ENCODE data around the gene COX7A2L.
"Not testable (repeated sequence)": the region's sequence is repeated elsewhere in the genome, so short reads cannot be mapped to it uniquely, and the experiment has no call there.

COX7A2L gene

DNA sequence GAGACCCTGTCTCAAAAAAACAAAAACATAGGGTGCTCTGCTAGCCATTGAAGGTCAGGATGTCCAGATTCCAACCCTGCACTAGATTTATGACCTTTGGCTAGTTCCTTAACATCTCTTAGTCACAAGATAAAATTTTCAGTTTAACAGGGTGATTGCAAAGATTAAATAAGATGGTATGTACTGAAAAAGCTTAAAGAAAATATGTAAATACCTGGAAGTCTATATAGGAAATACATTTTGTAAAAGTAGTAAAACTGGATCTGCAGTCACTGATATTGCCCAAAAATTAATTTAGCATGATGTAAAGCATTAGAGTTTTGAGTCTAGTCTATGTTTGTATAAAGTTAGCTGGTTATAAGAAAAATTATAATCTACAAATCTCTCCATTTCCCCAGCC lies 5.4 kb upstream of the COX7A2L start:
- no peak for DNase-seq

DNA sequence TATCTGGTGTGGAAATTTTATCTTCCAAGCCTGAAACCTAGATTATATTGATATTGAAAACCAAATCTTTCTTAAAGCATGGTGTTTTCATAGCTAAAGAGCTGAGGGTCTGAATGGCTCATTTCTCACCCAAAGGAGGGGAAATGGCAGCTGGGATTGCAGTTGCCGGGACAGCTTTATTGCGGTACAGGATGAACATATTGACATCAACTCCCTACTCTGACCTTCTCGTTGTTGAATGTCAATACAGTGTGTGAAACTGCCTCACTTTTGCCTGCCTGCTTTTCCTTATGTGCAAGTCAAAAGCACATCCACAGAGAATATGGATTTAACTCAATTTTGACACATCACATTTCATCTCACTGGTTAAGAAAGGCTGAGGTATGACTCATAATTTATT lies 3.6 kb upstream of the COX7A2L start:
- DNase-seq = no peak

DNA sequence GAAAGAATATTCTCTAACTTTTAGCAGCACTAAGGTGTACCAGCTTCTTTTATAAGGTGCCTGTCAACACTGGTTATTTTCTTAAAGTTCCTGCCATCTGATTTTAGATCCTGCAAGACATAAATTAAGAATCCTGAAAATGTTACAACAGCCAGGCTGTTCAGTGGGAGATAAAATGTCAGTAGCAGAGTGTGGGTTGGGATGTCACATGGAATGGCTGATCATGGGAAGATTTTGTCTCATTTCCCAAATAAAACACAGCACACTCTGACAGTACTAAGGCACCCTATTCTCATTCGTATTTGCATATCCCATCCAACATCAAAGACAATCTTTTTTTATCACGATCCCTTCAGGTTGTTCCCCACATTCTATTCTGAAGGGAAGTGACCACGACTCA lies 2.4 kb upstream of the COX7A2L start:
- no peak for DNase-seq

DNA sequence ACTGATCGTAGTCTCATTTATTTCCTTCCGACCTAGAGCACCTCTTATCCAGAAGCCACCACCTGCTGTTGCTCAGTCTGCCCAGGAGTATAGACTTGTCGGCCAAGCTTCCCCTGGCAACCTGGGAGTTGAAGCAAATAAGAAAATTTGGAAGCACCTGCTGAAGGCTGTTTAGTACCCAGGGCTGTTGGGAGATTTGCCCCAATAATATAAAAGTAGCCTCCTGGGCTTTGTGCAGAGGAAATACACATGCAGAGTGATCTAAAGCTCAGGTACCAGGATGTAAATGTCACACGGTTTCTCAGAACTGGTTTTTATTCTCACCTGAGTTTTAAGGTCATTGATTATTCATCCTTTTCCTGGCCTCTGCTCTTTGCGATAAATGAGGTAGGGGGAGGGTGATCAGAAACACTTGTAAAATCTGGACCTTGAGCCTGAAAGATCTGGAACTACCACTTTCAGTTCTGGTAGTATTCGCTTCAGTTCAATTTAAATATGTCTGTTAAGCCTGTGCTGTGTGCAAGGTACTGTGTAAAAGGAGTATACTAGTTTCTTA lies 789 bp upstream of the COX7A2L start:
- DNase-seq = no peak

DNA sequence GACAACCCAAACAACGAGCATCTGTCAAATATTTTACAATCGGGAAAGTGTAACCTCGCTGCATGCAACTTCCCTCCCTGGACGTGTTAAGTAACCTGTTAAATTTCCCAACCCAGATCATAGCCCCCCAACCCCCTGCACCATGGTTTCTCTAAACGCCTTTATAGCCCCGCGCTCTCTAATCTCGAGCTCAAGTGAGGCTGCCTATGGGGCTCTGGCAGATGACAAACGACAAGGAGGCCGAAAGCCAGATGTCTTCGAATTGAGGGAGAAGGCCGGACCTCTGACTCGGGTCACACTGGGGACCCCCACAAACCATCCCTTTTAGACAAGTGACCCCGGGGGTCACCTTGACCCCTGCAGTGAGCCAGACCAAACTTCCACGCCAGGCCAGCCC lies 526 bp downstream of the COX7A2L start:
- no peak for DNase-seq

DNA sequence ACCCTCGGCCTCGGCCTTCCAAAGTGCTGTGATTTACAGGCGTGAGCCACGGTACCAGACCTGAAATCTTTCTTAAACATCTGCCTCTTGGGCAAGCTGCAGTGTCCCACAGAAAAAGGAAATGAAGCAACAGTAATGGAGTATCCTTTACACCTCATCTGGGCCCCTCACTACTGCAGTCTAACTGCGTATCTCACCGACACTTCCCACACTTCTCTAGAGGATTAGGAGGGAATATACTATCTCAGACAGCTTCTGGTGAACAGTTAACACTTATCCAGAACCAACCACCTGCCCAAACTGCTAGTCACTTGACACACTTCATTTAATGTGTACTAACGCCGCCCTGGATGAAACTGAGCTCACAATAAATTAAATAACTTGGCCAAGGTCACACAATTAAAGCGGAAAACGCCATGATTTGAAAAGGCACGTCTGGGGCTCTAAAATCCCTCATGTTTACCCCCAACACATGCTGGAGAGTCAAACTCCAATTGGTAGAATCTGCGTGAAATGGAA lies 993 bp downstream of the COX7A2L start:
- no peak for DNase-seq

DNA sequence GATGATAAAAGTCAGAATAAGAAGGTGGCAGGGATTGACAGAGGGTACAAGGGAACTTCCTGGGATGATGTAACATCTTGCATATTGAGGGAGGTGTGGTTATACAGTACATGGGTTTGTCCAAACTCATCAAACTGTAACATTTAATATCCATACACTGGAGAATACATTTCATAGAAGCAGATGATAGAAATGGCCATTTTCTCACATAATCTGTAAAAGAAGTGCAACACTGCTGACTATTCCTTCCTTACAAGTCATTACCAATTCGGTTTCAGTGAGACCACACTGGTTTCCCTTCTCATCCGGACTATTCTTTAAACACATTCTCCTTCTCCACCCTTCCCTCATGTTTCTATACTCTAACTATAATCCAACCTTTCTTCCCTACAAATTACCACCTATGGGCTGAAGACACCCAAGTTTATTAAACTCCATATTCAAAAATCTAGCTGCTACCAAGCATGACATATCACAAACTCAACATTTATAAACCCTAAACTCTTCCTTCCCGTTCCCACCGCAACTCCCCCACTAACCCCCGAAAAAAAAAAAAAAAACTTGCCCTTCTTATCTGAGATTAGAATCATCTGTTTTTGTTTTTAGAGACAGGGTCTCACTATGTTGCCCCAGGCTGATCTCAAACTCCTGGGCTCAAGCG lies 1.6 kb downstream of the COX7A2L start:
- no peak for DNase-seq

DNA sequence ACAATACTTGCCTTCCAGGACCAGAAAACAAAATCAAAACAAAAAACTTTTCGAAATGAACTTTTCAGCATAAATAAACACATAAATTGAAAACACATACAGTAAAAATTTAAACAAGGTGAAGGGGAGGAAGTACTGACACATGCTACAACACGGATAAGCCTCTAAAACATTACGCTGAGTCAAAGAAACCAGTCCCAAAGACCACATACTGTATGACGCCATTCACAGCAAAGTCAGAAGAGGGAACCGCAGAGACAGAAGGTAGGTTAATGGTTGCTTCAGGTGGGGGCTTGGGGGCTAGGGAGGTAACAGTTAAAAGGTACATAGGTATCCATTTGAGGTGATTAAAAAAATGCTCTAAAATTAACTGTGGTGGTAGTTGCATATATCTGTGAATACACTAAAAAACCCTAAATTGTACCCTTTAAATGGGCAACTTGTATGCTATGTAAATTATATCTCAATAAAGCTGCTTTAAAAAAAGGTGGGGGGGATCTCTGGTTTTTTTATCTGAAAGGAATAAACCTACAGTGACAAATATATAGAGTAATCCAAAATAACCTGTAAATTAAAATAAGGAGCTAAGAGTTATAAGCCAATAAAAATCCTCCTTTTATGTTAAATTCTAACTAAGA lies 7.1 kb downstream of the COX7A2L start:
- DNase-seq = no peak

DNA sequence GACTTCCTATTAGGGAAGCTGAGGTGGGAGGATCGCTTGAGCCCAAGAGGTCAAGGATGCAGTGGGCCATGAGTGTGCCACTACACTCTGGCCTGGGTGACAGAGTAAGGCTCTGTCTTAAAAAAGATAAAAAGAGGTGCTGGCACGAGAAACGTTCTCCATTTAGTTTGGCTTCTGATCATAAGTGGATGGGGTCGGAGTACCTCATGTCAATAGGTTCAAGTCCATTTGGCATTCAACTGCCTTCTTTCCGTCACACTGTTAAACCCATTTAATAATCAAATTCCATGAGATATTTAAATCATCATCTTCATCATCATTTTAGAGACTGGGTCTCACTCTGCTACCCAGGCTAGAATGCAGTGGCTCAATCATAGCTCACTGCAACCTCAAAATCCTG lies 9.2 kb downstream of the COX7A2L start:
- DNase-seq = no peak

DNA sequence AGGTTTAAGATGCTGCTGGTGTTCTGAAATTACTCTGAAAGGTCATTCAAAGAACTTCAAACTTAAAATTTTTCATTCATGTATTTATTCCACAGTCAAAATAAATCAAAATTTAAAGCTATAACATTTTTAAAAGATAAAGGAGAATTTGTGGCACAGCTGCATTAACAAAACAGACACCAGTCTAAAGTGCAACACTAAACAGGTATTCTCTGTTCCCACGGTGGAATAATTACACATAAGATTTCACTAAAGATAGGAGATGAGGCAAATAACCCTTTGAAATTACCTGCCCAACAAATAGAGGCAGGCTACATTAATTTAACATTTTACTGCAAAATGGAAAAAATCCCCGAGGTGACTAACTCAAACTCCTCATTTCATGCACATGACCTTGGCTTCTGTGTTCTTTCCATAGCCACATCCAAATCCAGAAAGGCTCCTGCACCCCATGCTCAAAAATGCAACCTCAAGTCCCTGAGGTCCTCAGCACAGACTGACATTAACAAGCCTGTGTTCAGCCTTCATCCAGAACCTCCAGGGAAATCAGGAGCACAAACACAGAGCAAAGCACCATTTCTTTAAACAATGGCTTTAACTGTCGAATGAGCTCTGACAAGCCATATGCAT lies 10.5 kb downstream of the COX7A2L start:
- no peak for DNase-seq

DNA sequence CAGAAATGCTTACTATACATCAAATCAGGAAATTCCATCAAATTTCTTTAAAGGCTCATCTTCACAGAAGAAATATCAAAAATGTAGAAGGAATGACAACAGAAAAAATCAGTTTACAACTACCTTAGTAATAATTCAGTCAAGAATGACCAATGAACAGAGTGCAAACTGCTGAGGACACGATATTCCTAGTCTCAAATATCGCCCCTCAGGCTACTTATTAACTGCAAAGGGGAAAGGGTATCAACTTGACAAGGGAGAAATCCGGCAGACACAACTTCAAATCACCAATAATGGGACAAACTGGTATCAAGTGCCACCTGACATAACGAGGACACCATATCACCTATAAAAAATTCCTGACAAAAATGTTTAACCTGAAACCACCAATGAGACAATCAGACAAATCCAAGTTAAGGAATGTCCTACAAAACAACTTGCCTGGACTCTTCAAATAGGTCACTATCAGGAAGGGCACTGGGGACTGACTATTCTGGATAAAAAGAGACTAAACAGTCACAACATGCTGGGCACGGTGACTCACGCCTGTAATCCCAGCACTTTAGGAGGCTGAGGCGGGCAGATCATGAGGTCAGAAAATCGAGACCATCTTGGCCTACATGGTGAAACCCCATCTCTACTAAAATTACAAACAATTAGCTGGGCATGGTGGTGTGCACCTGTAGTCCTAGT lies 12.8 kb downstream of the COX7A2L start:
- no peak for DNase-seq

DNA sequence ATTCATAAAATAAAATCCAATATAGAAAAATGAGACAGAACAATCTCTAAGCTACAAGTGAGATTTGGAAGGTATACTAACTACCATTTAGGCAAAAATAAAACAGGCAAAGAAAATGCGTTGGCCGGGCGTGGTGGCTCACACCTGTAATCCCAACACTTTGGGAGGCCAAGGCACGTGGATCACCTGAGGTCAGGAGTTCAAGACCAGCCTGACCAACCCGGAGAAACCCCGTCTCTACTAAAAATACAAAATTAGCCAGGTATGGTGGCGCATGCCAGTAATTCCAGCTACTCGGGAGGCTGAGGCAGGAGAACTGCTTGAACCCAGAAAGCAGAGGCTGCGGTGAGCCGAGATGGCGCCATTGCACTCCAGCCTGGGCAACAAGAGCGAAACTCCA lies 13.5 kb downstream of the COX7A2L start:
- DNase-seq = not testable (repeated sequence)

DNA sequence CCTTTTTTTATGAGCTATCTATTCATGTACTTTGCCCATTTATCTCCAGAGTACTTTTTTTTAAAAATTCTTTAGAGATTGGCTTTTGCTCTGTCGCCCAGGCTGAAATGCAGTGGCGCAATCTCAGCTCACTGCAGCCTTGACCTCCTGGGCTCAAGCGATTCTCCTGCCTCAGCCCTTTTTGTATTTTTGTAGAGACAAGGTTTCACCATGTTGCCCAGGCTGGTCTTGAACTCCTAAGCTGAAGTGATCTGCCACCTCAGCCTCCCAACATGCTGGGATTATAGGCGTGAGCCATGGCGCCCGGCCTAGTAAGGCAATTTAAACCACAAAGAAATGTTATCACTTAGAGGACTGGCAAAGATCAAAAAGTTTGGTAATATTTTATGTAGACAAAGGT lies 14.2 kb downstream of the COX7A2L start:
- not testable (repeated sequence) for DNase-seq

DNA sequence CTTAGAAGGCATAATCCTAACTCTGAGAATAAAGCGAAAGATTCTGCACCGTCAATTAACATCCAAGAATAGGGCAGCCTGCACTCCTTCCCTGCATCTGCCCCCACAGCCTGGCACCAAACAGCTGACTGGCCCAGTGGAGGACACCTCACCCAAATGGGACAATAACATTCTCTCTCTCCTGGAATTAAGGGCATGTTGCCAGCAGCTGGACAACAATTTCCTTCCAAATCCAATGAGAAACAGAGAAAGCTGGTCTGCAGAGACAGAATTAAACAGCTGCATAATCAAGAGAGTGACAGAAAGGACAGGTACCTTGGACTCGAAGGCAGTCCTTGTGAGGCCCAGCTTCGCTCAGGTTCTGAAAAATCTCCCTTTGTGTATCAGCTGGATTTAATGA lies 15.0 kb downstream of the COX7A2L start:
- DNase-seq = no peak

DNA sequence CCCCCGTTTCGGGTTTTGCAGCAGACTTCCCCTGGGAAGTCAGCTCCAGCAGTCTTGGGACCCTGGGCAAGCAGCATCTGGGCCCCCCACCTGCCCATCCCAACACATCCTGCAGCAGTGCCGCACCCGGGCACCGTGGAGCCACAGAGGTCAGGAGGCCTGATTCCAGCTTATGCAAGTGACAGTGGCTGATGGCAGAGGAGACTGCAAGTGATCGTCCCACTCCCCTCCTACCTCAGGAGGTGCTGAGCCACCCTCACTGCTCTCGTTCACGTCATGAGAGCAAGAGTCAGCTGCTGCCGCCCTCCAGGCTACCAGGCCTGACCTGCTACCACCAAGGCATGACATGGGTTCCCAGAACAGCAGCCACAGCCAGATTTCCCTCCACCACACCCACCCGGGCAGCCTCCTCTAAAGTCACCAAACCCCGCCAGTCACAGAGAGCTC lies 18.2 kb downstream of the COX7A2L start:
- DNase-seq = no peak

DNA sequence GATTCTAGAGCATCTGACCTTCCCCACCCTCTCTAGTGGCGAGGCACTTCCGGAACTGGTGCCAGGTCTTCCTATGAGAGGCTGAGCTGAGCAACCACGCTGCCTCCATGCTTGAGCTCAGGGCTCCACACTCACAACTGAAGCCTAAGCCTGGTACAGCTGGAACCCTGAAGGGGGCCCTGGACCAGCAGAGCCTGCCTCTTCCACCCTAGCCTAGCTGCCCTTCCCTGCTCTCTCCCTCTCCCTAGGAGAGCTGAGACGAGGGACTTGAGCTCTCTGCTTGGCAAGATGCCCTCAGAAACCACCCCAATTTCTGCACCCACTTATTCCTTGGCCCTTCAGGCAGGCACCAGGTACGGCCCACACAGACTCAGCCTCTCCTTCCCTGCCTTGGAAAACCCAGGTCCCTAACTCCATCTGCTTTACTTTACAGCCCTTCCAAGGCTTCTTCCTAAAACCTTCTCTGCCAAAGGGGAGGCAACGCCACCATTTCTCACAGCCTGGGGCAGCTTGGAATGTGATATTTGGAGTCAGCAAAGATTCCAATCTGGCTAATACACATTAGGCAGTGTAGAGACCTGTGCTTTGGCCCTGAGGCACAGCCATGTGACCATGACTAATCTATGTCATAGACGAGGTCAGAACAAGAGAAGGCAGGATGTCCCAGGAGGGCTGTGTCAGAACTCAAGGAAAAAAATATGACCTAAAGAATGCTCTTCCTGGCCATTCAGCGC lies 18.8 kb downstream of the COX7A2L start:
- no peak for DNase-seq

DNA sequence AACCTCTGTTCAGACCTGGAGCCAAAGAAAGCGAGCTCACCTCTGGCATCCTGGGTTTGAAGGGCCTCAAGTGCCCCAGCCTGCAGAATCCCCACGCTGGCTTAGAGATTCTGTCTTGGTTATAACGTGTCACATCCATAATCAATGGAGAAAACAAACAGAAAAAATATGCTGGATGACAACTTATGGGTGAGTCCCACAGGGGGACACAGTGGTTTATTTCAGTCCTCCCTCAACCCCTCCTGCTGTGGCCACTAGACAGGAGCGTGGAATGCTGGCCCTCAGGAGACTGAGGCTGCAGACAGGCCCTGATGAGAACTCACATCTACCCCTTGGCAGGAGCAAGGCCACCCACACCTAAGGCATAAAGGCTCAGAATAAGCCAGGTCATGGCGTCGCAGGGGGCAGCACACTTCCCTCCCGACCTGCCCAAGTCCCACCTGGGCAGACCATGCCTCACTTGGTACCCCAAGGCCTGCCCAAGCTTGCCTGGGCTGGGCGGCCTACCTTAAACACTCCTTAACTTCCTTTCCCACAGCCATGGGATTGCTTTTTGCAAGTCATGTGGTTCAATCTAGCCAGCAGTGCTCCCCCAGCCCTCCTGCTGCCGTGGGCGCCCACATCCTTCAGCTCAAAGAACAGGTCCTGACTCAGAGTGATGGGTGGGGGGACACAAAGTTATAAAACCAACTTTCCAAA lies 19.9 kb downstream of the COX7A2L start:
- DNase-seq = no peak

DNA sequence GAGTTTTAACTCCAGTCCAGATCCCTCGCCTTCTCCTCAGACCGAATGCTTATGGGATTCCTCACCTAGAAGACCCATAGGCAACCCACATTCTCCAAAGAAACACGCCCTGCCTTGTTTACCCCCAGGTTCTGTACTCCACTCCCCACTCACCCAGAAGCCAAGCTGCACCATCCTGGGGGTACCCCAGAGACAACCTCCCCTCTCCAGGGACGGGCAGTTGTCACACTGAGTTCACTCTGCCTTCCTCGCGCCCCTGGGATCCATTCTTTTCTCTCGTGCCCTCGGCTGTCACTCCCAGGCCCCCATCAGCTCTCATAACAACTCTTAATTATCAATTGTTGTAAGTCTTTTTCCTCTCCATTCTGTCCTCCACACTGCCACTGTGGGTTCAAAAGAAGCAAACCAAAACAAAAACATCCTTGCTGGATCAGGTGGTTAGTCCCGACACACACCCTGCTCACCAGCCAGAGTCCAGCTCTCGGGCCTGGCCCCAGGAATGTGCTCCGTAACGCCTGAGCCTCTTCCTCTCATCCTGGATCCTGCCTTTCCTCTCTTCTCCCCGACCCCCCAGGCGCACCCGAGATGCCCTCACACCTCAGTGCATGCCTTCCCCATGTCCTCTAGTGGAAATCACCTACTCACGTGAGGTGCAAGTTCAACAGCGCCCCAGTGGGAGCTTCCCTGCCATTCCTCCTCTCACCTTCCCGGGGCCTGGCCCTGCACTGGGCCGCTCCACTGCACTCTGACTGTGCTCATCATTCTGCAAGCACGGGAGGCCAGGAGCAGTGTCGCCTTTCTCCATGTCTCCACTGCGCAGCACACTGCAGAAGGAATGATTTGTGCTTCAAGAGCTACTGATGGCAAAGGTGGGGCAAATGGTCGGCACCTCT lies 20.7 kb downstream of the COX7A2L start:
- no peak for DNase-seq

DNA sequence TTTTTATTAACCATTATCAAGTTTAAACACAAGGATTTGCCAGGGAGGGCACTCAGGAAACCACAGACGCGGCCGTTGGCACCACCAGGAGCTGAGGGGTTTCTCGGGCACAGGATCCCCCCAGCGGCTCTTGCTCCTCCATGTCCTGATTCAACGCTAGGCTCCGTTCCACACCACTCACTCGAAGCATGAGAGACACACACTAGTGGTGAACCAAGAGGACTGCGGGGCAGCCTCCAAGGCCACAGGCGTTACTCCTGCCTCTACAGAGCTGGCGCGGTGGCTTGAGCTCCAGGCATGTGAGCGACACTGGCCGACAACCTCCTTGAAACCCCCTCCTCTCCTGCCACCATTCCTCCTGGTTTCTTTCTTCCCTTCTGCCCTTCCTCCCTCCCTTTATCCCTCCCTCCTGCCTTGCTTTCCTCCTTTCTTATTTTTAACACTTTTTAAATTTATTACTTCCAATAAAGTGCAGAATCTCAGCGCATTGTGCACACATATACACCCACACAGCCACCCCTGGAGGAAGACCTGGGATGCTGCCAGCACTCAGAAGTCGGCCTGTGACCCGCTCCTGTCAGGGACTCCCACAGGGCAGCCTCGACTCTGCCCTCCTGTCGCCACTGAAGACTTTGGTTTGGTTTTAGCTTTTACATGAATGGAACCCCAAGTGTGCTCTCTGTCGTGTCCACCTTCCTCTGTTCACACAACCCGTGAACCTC lies 21.7 kb downstream of the COX7A2L start:
- no peak for DNase-seq

DNA sequence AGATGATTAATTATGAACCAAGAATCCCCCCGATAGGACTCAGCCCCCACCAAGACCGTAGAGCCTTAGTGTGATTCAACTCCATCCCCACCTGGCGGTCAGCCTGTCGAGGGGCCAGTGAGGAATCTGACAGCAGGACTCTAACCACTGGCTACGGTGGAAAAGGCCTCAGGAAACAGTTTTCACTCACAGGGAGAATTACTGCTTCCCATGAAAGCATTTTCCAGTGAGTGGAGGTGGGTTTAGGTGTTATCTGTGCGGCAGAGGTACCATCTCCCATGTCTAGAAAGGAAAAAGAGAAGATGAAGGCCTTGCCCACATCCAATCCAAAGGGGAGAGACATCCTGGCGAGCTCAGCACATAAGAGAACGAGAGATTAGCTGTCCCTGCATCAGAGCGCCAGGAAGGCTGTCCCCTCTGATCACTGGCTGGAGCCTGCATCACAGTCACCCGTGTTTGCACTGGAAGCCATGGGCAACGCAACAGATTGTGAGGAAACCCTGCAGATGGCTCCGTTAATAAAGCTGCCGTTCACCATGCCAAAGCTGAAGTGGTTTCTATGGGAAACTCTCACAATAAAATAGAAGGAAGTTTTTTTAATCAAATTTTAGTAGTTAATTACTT lies 22.3 kb downstream of the COX7A2L start:
- DNase-seq = no peak

All from activated gamma-delta T cell treated with Interleukin-2 at 50 U/mL for 16 hours (primary cell).